ENCODE results near the gene EOLA2. TPM values are rescaled to one million over a fixed set of nuclear protein-coding genes. Genes with fewer than 3 reads are reported as not detected.

Gene EOLA2
- total and polyA plus RNA-seq, 2 donors (not counting 3 experiments of a cell fraction or from before 2014, with no cell fraction given), result 24.3 to 33.0 TPM

DNA sequence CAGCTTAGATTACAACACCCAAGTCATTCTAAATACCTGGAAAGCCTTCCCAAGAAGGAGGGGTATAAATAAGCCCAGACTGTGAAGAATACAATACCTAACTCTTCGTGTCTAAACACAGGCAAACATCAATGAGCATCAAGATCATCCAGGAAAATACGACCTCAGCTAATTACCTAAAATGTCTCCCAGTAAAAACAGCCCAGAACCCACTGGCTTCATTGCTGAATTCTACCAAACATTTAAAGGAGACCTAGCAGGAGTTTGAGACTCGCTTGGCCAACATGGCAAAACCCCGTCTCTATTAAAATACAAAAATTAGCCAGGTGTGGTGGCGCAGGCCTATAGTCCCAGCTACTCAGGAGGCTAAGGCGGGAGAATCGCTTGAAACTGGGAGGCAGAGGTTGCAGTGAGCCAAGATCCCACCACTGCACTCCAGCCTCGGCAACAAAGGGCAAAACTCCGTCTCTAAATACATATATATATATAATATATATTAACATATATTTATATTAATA lies 28.1 kb downstream of the EOLA2 start:
- Histone ChIP-seq H3K9ac (replicated peaks; ENCODE audit: extremely low read depth, insufficient read depth, low read length) (no peak overlapping the region), H3K4me3 (replicated peaks in 1 of 3; ENCODE audit: insufficient read depth in 1 of 3, low read depth in 1 of 3, low read length in 3 of 3) (no peak overlapping the region), H3K9me3 (replicated peaks; ENCODE audit: control insufficient read depth, insufficient read depth, low read length) (no peaks in the 10 kb centered on the region), H3K27ac (ENCODE audit: insufficient read depth, low read depth, low read length) (no peak overlapping the region), H3K9me1 (replicated peaks; ENCODE audit: control insufficient read depth, extremely low read depth, insufficient read depth, low read length) (no peaks in the 10 kb centered on the region), H4K20me1 (replicated peaks; ENCODE audit: control insufficient read depth, extremely low read depth, insufficient read depth, low read length) (no peaks in the 10 kb centered on the region), H3K4me1 (ENCODE audit: control insufficient read depth, extremely low read depth, insufficient read depth, low read length) (no peaks in the 10 kb centered on the region), H3K36me3 (ENCODE audit: control insufficient read depth in 2 of 2, extremely low read depth in 1 of 2, insufficient read depth in 2 of 2, low read length in 2 of 2) (no peaks in the 10 kb centered on the region), H3K27me3 (ENCODE audit: control insufficient read depth in 2 of 2, insufficient read depth in 2 of 2, low read length in 2 of 2) (no peaks in the 10 kb centered on the region), H3K4me2 (ENCODE audit: insufficient read depth, low read length) (no peak overlapping the region), H2AFZ (ENCODE audit: low read depth, low read length) (no peak overlapping the region), H3K79me2 (ENCODE audit: control insufficient read depth, insufficient read depth, low read length) (no peaks in the 10 kb centered on the region)
- dilution Hi-C loops (cut with MboI; ENCODE audit: extremely low pct_ligation_motif_present, low sequenced_read_pairs), result no loop called here
- TF ChIP-seq GATA2 (IDR thresholded peaks at IDR 0.05; ENCODE audit: insufficient read depth, insufficient read length, low read depth, low read length) (no peak), POLR2A (IDR thresholded peaks at IDR 0.05; ENCODE audit: low read depth, low read length) (no peak), JUN (IDR thresholded peaks at IDR 0.05; ENCODE audit: borderline replicate concordance, insufficient read depth, insufficient read length, low read depth) (no peak), MYC (IDR thresholded peaks at IDR 0.05; ENCODE audit: low read depth, low read length) (no peak), FOS (IDR thresholded peaks at IDR 0.05; ENCODE audit: borderline replicate concordance, insufficient read depth, low read length) (no peak), EZH2 (IDR thresholded peaks at IDR 0.05; ENCODE audit: borderline replicate concordance, low read depth, low read length, severe bottlenecking) (no peak), POLR2AphosphoS5 (IDR thresholded peaks at IDR 0.05; ENCODE audit: insufficient read depth, low read depth, low read length) (no peak)
- TF ChIP-seq, protein P1, sequence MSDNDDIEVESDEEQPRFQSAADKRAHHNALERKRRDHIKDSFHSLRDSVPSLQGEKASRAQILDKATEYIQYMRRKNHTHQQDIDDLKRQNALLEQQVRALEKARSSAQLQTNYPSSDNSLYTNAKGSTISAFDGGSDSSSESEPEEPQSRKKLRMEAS (IDR thresholded peaks at IDR 0.05; ENCODE audit: insufficient read depth, insufficient read length), result no peak
- TF ChIP-seq, protein P2, sequence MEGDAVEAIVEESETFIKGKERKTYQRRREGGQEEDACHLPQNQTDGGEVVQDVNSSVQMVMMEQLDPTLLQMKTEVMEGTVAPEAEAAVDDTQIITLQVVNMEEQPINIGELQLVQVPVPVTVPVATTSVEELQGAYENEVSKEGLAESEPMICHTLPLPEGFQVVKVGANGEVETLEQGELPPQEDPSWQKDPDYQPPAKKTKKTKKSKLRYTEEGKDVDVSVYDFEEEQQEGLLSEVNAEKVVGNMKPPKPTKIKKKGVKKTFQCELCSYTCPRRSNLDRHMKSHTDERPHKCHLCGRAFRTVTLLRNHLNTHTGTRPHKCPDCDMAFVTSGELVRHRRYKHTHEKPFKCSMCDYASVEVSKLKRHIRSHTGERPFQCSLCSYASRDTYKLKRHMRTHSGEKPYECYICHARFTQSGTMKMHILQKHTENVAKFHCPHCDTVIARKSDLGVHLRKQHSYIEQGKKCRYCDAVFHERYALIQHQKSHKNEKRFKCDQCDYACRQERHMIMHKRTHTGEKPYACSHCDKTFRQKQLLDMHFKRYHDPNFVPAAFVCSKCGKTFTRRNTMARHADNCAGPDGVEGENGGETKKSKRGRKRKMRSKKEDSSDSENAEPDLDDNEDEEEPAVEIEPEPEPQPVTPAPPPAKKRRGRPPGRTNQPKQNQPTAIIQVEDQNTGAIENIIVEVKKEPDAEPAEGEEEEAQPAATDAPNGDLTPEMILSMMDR (IDR thresholded peaks at IDR 0.05; ENCODE audit: extremely low read depth in 1 of 2, insufficient read depth in 1 of 2, low read depth in 1 of 2, low read length in 2 of 2), result no peak
- ChIA-PET CTCF (no interaction called here), POLR2A (no interaction called here)
- intact Hi-C loops (cut with micrococcal nuclease), result no loop called here
- BruUV-seq (replicated peaks), result no TSS peak
- FAIRE-seq (no peak), DNase-seq (ENCODE audit: low read depth, low spot score) (no peak)
